OCI-LY3 (cell line): Measurements from ENCODE around the gene NACAD.

Source experiments
- CTCF ChIP-seq: fragments of 200-600, 300-600 bp; sonication (generic); IDR thresholded peaks from 2 replicates; pipeline ENCODE4 v1.5.1; 2014; ENCODE audit warnings: antibody characterized with exemption, low read length, low read depth
- EZH2phosphoT487 ChIP-seq: fragments of 200-600 bp; shearing (Covaris generic); IDR thresholded peaks from 2 replicates; pipeline ENCODE4 v1.6.1; 2018; ENCODE audit warnings: antibody characterized with exemption, mixed run types, low read depth

- TF ChIP-seq CTCF (no peak), EZH2phosphoT487 (no peak)
These were observed 11.8 kb downstream of the NACAD start for GRCh38 chr7:45076946-45077345.
